ENCODE measurements around the gene ACVR2B.

The ACVR2B gene

DNA sequence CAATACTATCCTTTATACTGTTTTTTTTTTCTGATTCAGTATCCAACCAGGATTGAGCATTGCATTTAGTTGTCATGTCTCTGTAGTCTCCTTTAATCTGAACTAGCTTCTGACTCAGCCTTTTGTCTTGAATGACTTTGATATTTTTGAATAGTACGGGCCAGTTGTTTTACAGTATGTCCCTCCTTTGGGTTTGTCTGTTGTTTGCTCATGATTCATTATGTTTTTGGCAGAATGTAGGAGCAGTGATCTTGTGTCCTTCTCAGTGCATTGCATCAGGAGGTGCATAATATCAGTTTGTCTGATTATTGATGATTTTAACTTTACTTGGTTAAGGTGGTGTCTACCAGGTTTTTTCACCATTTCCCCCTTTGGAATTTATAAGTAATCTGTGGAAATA, 63.0 kb downstream of the ACVR2B start:
- Histone ChIP-seq H3K4me3 (ENCODE audit: low read length) (no peak overlapping the region), H3K4me1 (ENCODE audit: insufficient read depth, low read length) (peaks cover 26% of the 10 kb centered on the region; the same call in 1 of the 2 replicates), H3K9ac (ENCODE audit: low read depth, low read length) (no peak overlapping the region), H3K27me3 (ENCODE audit: insufficient read depth, low read length) (no peaks in the 10 kb centered on the region), H3K9me3 (ENCODE audit: insufficient read depth, low read depth, low read length) (no peaks in the 10 kb centered on the region), H3K27ac (ENCODE audit: low read depth, low read length) (no peak overlapping the region), H3K36me3 (ENCODE audit: insufficient read depth, low read length) (peaks cover 26% of the 10 kb centered on the region)
- WGBS: 50% methylated on average over 1 of the region's 1 CpG

DNA sequence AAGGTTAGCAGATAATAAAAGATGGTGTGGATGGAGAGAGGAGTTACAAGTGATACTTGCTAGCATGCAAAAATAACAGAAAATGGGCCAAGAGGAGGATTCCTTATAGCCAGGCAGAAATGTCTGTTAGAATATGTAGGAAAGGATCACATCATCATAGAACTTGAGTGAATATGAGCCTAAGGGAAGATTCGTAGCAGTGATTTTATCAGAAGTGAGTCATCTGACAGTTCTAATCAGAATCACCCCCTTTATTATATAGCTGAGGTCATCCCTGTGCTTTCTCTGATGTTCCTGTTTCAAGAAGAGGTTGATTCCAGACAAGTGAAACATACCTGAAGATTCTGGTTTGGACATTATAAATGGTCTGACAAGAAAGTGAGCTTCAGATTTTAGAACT, 65.3 kb downstream of the ACVR2B start:
- Histone ChIP-seq H3K9me3 (ENCODE audit: insufficient read depth, low read depth, low read length) (no peaks in the 10 kb centered on the region), H3K4me1 (ENCODE audit: insufficient read depth, low read length) (peaks cover 26% of the 10 kb centered on the region; the same call in 1 of the 2 replicates), H3K4me3 (ENCODE audit: low read length) (no peak overlapping the region), H3K27me3 (ENCODE audit: insufficient read depth, low read length) (no peaks in the 10 kb centered on the region), H3K27ac (ENCODE audit: low read depth, low read length) (no peak overlapping the region), H3K36me3 (ENCODE audit: insufficient read depth, low read length) (peaks cover 17% of the 10 kb centered on the region), H3K9ac (ENCODE audit: low read depth, low read length) (no peak overlapping the region)
- 88% methylated on average over 1 of the region's 1 CpG for WGBS

DNA sequence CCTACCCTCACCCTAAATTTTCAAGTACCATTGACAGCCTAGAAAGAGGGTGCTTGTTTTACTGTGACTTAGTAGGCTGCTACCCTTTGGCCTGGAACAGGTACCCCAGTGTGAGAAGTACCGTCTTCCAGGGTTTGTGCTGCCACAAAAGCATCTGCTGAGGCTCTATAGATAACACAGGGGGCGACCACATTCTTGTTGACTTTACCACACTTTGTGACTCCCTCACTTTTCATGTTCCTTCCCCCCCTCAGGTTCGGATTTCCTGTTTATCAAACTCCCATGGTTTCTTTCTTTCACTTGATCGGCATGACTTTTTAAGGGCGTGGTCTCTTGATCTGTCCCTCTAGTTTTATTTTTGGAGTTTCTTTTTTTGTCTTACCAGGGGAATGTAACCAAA, 66.0 kb downstream of the ACVR2B start:
- Histone ChIP-seq H3K9ac (ENCODE audit: low read depth, low read length) (no peak overlapping the region), H3K36me3 (ENCODE audit: insufficient read depth, low read length) (peaks cover 19% of the 10 kb centered on the region), H3K4me3 (ENCODE audit: low read length) (no peak overlapping the region), H3K4me1 (ENCODE audit: insufficient read depth, low read length) (peaks cover 26% of the 10 kb centered on the region; the same call in 1 of the 2 replicates), H3K9me3 (ENCODE audit: insufficient read depth, low read depth, low read length) (no peaks in the 10 kb centered on the region), H3K27me3 (ENCODE audit: insufficient read depth, low read length) (no peaks in the 10 kb centered on the region), H3K27ac (ENCODE audit: low read depth, low read length) (no peak overlapping the region)
- 43% methylated on average over 4 of the region's 5 CpGs for WGBS

DNA sequence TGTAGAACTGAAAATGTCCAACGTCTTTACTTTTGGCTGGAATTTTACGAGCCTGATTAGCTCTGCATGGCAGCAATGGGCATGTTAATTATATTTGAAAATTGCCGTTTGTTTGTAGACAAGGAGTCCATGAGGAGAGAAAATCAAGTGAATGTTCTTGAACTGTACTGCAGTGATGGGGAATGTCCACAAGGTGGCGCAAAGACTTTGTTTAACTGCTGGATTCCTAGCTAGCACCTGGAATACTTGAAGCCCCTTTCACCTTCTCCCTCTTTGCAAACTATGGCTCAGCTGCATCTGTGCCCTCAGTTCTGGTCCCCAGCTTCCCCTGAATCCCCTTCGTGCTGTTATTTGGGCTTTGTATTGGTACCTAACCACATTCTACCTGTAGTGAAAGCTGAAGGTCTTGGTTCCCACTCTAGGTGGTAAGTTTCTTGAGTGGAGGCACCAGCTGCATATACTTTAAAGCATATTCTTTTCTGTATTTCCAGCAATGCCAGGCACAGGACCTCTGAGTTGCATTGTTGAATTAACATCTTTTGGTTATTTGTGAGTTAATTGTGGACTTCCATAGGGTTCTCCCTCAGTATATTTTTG, 67.8 kb downstream of the ACVR2B start:
- H3K27ac ChIP-seq (ENCODE audit: low read depth, low read length): no peak overlapping the region
- H3K4me3 ChIP-seq (ENCODE audit: low read length): no peak overlapping the region
- no peak overlapping the region for H3K9ac ChIP-seq (ENCODE audit: low read depth, low read length)
- H3K9me3 ChIP-seq (ENCODE audit: insufficient read depth, low read depth, low read length): no peaks in the 10 kb centered on the region
- WGBS: 17% methylated on average over 5 of the region's 5 CpGs
- H3K36me3 ChIP-seq (ENCODE audit: insufficient read depth, low read length): peaks cover 31% of the 10 kb centered on the region
- peaks cover 26% of the 10 kb centered on the region; the same call in 1 of the 2 replicates for H3K4me1 ChIP-seq (ENCODE audit: insufficient read depth, low read length)
- H3K27me3 ChIP-seq (ENCODE audit: insufficient read depth, low read length): no peaks in the 10 kb centered on the region

DNA sequence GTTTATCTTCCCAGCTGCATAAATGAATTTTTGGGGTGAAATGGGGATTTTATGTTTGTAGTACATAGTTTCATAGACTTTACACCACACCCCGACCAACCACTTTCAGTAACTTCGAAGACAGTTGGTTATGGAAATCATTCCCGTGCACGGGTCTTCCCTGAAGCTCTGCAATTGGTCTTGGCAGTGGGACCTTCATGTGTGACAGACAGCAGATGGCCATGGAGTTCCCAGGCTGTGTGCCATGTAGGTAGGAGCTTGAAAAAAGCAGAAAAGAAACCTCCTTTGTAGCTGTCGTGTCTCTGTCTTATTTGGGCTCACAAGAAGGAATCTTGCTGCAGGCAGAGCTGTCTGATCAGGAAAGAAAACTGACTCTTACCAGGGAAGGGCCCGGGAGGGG, 68.3 kb downstream of the ACVR2B start:
- WGBS: 92% methylated on average over 6 of the region's 6 CpGs
- H3K36me3 ChIP-seq (ENCODE audit: insufficient read depth, low read length): peaks cover 31% of the 10 kb centered on the region

DNA sequence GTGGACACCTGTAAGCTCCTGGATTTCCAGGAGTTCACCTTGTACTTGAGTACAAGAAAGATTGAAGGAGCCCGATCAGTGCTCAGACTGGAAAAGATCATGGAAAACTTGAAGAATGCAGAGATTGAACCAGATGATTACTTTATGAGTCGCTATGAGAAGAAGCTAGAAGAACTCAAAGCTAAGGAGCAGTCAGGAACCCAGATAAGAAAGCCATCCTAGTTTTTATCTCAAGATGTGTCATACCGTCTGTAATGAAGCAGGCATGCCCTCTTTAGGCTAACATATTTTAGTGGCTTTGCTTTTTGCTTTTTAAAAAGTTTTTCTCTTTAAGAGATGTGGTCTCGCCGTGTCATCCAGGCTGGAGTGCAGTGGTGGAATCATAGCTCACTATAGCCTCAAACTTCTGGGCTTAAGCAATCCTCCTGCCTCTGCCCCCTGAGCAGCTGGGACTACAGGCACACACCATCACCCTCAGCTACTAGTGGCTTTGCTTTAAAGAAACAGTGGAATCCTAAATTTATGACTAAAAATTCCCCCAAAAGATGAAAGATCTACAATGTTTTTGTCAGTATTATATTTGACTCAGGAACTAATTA, 70.5 kb downstream of the ACVR2B start:
- Histone ChIP-seq H3K27me3 (ENCODE audit: insufficient read depth, low read length) (no peaks in the 10 kb centered on the region), H3K4me1 (ENCODE audit: insufficient read depth, low read length) (peaks cover 21% of the 10 kb centered on the region; the same call in 1 of the 2 replicates), H3K4me3 (ENCODE audit: low read length) (no peak overlapping the region), H3K27ac (ENCODE audit: low read depth, low read length) (no peak overlapping the region), H3K9ac (ENCODE audit: low read depth, low read length) (no peak overlapping the region), H3K36me3 (ENCODE audit: insufficient read depth, low read length) (peaks cover 26% of the 10 kb centered on the region), H3K9me3 (ENCODE audit: insufficient read depth, low read depth, low read length) (no peaks in the 10 kb centered on the region)
- 97% methylated on average over 5 of the region's 5 CpGs for WGBS

More for the DNA sequence above, 68.3 kb downstream of the ACVR2B start:
- no peak overlapping the region for H3K9ac ChIP-seq (ENCODE audit: low read depth, low read length)
- H3K27me3 ChIP-seq (ENCODE audit: insufficient read depth, low read length): no peaks in the 10 kb centered on the region
- no peak overlapping the region for H3K27ac ChIP-seq (ENCODE audit: low read depth, low read length)
- H3K4me3 ChIP-seq (ENCODE audit: low read length): no peak overlapping the region
- no peaks in the 10 kb centered on the region for H3K9me3 ChIP-seq (ENCODE audit: insufficient read depth, low read depth, low read length)
- H3K4me1 ChIP-seq (ENCODE audit: insufficient read depth, low read length): peaks cover 26% of the 10 kb centered on the region; the same call in 1 of the 2 replicates

DNA sequence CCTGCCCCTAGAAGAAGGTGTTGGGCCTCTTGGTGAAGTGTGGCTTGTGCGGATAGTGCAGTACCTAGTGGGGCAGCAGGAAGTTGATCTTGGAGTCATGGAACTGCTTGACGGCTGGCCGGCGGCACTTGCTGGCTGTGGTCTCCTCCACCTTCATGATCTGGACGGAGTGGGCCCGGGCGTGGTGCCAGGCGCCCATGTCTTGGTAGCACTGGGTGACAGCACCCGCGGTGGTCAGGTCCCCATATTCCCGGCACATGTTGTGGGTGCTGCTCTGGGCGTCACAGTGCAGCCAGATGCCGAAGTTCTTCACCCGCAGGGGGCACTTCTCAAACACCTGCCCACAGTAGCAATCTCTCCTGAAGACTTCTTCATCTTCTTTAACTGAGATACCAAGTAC, 73.1 kb downstream of the ACVR2B start:
- 96% methylated on average over 14 of the region's 14 CpGs for WGBS

DNA sequence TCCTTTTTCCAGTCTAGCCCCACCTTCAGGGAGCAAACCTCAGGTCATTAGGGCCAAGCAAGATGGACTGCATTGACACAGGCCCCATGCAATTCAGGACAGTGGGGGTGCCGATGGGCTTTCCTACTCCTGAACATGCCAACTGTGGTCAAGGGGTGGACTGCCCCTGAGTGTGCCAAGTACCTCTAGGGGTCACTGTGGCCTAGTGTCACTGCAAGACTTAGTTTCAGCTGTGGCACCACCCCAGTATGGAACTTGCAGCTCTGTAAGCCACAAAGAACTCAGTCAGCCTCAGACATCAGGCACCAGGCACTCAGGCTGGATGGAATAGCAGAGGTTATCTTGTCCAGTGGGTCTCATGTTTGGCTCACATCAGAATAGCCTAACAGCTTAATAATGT, 74.8 kb downstream of the ACVR2B start:
- Histone ChIP-seq H3K27me3 (ENCODE audit: insufficient read depth, low read length) (no peaks in the 10 kb centered on the region), H3K4me3 (ENCODE audit: low read length) (no peak overlapping the region), H3K9ac (ENCODE audit: low read depth, low read length) (no peak overlapping the region), H3K27ac (ENCODE audit: low read depth, low read length) (no peak overlapping the region), H3K36me3 (ENCODE audit: insufficient read depth, low read length) (peaks cover 21% of the 10 kb centered on the region), H3K4me1 (ENCODE audit: insufficient read depth, low read length) (peaks cover 6% of the 10 kb centered on the region; the same call in 1 of the 2 replicates), H3K9me3 (ENCODE audit: insufficient read depth, low read depth, low read length) (no peaks in the 10 kb centered on the region)
- WGBS: 85% methylated on average over 1 of the region's 1 CpG

More for the DNA sequence above, 73.1 kb downstream of the ACVR2B start:
- Histone ChIP-seq H3K27ac (ENCODE audit: low read depth, low read length) (no peak overlapping the region), H3K27me3 (ENCODE audit: insufficient read depth, low read length) (no peaks in the 10 kb centered on the region), H3K9me3 (ENCODE audit: insufficient read depth, low read depth, low read length) (no peaks in the 10 kb centered on the region), H3K9ac (ENCODE audit: low read depth, low read length) (no peak overlapping the region), H3K4me3 (ENCODE audit: low read length) (no peak overlapping the region), H3K4me1 (ENCODE audit: insufficient read depth, low read length) (peaks cover under 1% of the 10 kb centered on the region; the same call in 1 of the 2 replicates), H3K36me3 (ENCODE audit: insufficient read depth, low read length) (peaks cover 26% of the 10 kb centered on the region)

DNA sequence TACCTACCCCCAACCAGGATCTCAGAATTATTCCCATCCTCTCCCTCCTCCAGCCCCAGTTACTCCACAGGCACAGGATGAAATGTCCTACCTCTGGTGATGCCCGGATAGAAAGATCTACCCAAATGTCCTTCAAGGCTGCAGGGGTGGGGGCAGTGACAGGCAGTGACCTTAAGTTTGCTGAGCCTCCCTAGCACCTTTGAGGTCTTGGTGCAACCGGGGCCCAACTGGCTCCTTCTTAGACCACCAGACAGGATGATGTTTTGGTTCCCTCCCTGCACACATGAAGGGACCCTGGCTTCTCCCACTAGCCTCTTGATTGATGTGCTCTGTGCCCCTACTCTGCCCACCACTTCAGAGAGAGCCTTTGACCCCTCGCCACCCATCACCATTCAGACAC, 78.8 kb downstream of the ACVR2B start:
- H3K4me1 ChIP-seq (ENCODE audit: insufficient read depth, low read length): peaks cover 16% of the 10 kb centered on the region
- no peak overlapping the region for H3K9ac ChIP-seq (ENCODE audit: low read depth, low read length)
- H3K27me3 ChIP-seq (ENCODE audit: insufficient read depth, low read length): no peaks in the 10 kb centered on the region
- no peak overlapping the region for H3K4me3 ChIP-seq (ENCODE audit: low read length)
- 61% methylated on average over 2 of the region's 3 CpGs for WGBS
- no peaks in the 10 kb centered on the region for H3K36me3 ChIP-seq (ENCODE audit: insufficient read depth, low read length)
- H3K9me3 ChIP-seq (ENCODE audit: insufficient read depth, low read depth, low read length): no peaks in the 10 kb centered on the region
- no peak overlapping the region for H3K27ac ChIP-seq (ENCODE audit: low read depth, low read length)

DNA sequence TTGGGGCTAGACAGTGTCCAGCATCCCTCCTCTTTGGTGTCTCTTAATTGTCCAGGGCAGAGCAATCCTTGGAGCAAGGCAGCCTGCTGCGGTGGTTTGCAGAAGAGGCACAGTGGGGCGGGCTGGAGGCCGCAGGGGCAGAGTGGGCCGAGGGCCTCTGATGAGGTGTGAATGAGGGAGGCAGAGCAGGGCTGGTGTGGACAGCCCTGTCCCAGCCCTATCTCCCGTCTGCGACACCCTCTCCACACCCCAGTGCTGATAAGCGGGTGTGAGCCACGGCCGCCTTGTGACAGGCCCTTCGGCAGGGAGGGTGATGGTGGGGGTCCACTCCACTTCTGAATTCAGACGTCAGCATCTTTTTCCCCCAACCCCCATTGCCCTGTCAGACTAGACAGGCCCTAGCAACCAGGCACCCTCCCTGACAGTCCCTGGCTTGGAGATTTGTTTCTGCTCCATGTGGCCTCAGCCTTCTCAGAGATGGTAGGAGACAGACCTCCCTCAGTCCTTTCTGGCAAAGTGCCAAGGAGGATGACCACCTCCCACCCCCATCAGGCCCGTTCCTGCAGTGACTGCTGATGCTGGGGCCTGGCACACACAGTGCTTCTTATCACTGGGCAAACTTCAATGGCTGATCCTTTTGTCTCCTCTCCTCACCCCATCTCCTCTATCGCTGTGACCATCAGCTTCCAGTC, 79.7 kb downstream of the ACVR2B start:
- Histone ChIP-seq H3K9ac (ENCODE audit: low read depth, low read length) (no peak overlapping the region), H3K27me3 (ENCODE audit: insufficient read depth, low read length) (no peaks in the 10 kb centered on the region), H3K4me1 (ENCODE audit: insufficient read depth, low read length) (peaks cover 16% of the 10 kb centered on the region), H3K27ac (ENCODE audit: low read depth, low read length) (no peak overlapping the region), H3K9me3 (ENCODE audit: insufficient read depth, low read depth, low read length) (no peaks in the 10 kb centered on the region), H3K4me3 (ENCODE audit: low read length) (no peak overlapping the region), H3K36me3 (ENCODE audit: insufficient read depth, low read length) (no peaks in the 10 kb centered on the region)
- 78% methylated on average over 12 of the region's 13 CpGs for WGBS

DNA sequence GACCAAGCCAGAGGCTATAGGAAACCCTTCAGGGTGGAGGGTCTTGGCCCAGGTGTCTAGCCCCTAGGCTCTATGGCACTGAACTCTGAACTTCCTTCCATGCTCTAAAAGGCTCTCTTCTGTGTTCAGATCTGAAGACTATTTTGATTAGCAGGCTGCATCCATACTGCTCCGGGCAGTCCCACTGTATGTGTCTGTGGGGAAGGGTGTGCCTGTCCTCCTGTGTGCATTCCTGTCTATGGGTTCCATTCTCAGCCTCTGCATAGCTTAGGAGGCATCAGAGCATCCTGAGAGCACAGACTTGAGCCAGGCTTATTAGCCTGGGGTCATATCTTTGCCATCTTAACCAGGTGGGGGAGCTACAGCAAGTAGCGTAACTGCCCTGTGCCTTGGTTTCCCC, 80.5 kb downstream of the ACVR2B start:
- Histone ChIP-seq H3K27me3 (ENCODE audit: insufficient read depth, low read length) (no peaks in the 10 kb centered on the region), H3K4me1 (ENCODE audit: insufficient read depth, low read length) (peaks cover 16% of the 10 kb centered on the region), H3K9me3 (ENCODE audit: insufficient read depth, low read depth, low read length) (no peaks in the 10 kb centered on the region), H3K4me3 (ENCODE audit: low read length) (no peak overlapping the region), H3K27ac (ENCODE audit: low read depth, low read length) (no peak overlapping the region), H3K36me3 (ENCODE audit: insufficient read depth, low read length) (no peaks in the 10 kb centered on the region), H3K9ac (ENCODE audit: low read depth, low read length) (no peak overlapping the region)
- 96% methylated on average over 2 of the region's 2 CpGs for WGBS
